ACHN (cell line): ENCODE measurements around the gene BACH1.

Experiments used
- DNase-seq: peaks from one replicate; pipeline ENCODE4 v3.0.0-alpha.2; 2015
- in situ Hi-C: cut with HindIII; loops from 2 replicates; pipeline ENCODE4 v1.10.0; 2017; ENCODE audit warnings: low sequenced_read_pairs, low pct_ligation_motif_present, low pct_unique_long_range_greater_than_20kb

The BACH1 gene

DNA sequence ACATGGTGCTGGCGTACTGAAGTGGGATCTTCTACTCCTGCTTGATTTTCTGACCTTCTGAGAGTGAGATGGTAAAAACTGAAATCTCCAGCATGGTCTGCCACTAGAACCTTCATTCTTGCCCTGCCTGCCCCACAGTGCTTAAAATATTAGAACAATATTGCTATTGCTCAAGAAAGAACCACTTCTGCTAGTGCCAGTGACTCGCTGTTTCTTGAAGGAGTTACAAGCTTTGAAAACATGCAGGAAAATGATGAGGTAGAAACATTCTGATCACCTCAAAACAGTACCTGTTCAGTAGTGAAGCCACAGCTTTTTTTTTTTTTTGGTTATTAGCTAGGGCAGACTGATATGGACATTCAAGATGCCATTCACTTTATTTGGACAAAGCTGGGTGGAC lies 95.3 kb downstream of the BACH1 start:
- no peak for DNase-seq
- in situ Hi-C loops, result no loop called here
